HTERT RPE-1 (cell line): Measurements from ENCODE around the gene DICER1.

ENCODE experiments used
- in situ Hi-C: fragments of 300-500 bp; cut with MboI; formaldehyde crosslinking; loops from 4 replicates; pipeline ENCODE4 v1.14.3; 2020; ENCODE audit warnings: low sequenced_read_pairs

The DICER1 gene

GRCh38 chr14:95063391-95063790 is 93.9 kb downstream of the DICER1 start:
- in situ Hi-C loops: no loop called here

GRCh38 chr14:95062946-95063345 is 94.4 kb downstream of the DICER1 start:
- in situ Hi-C loops: no loop called here

GRCh38 chr14:95062220-95062619 is 95.1 kb downstream of the DICER1 start:
- in situ Hi-C loops: no loop called here

- in situ Hi-C loops: no loop called here
Measured at GRCh38 chr14:95061317-95062093, 95.8 kb downstream of the DICER1 start.

GRCh38 chr14:95059126-95059525 is 98.2 kb downstream of the DICER1 start:
- in situ Hi-C loops: no loop called here

GRCh38 chr14:95058491-95058890 is 98.8 kb downstream of the DICER1 start:
- in situ Hi-C loops: no loop called here

- in situ Hi-C loops: no loop called here
Measured at GRCh38 chr14:95057851-95058250, 99.5 kb downstream of the DICER1 start.

- in situ Hi-C loops: no loop called here
Measured at GRCh38 chr14:95057147-95057546, 100.2 kb downstream of the DICER1 start.

GRCh38 chr14:95056476-95056875 is 100.9 kb downstream of the DICER1 start:
- in situ Hi-C loops: no loop called here

GRCh38 chr14:95055318-95055717 is 102.0 kb downstream of the DICER1 start:
- in situ Hi-C loops: no loop called here

GRCh38 chr14:95054346-95055280 is 102.7 kb downstream of the DICER1 start:
- in situ Hi-C loops: no loop called here

GRCh38 chr14:95052016-95052585 is 105.2 kb downstream of the DICER1 start:
- in situ Hi-C loops: no loop called here

- in situ Hi-C loops: no loop called here
Measured at GRCh38 chr14:95049952-95050351, 107.4 kb downstream of the DICER1 start.

GRCh38 chr14:95048771-95049312 is 108.5 kb downstream of the DICER1 start:
- in situ Hi-C loops: no loop called here

- in situ Hi-C loops: no loop called here
Measured at GRCh38 chr14:95047754-95048153, 109.6 kb downstream of the DICER1 start.

- in situ Hi-C loops: no loop called here
Measured at GRCh38 chr14:95046711-95047681, 110.3 kb downstream of the DICER1 start.

- in situ Hi-C loops: no loop called here
Measured at GRCh38 chr14:95045836-95046430, 111.4 kb downstream of the DICER1 start.

GRCh38 chr14:95045106-95045701 is 112.1 kb downstream of the DICER1 start:
- in situ Hi-C loops: no loop called here

- in situ Hi-C loops: no loop called here
Measured at GRCh38 chr14:95044463-95045105, 112.7 kb downstream of the DICER1 start.
